HEK293 (cell line): ENCODE results near the gene SNX33.

Experiments
- CTCF ChIA-PET: fragments of 350-600 bp; formaldehyde crosslinking; extraction: SDS; loops from one replicate; lab custom pipeline; 2021; ENCODE audit warnings: antibody characterized with exemption; lab: Yijun Ruan, JAX
- POLR2A ChIA-PET: fragments of 300-600 bp; formaldehyde crosslinking; extraction: SDS; loops from one replicate; lab custom pipeline; 2020; ENCODE audit warnings: antibody characterized with exemption, inconsistent platforms; lab: Yijun Ruan, JAX
- H3K27ac ChIP-seq: fragments of 200-500 bp; sonication (Bioruptor generic); 2 replicates; pipeline ENCODE4 v1.5.1; 2014; ENCODE audit warnings: low read depth, low read length, control low read depth, inconsistent platforms; ENCODE audit errors: extremely low read depth
- H3K36me3 ChIP-seq, 2 experiments: fragments of 200-500 bp in 1 of 2; sonication (Bioruptor generic) in 1 of 2; 1 replicate in 1 of 2; 2 replicates in 1 of 2; pipeline ENCODE4 v1.5.1; 2014 to 2017; ENCODE audit warnings: inconsistent platforms in 2 of 2, low read length in 2 of 2; ENCODE audit not compliant: control insufficient read depth in 2 of 2, insufficient read depth in 1 of 2
- H3K4me1 ChIP-seq: fragments of 200-500 bp; sonication (Bioruptor generic); 2 replicates; pipeline ENCODE4 v1.5.1; 2014; ENCODE audit warnings: mild to moderate bottlenecking, low read length, inconsistent platforms; ENCODE audit not compliant: control insufficient read depth, insufficient read depth
- H3K4me3 ChIP-seq: 2 replicates; pipeline ENCODE4 v1.5.1; 2011; ENCODE audit warnings: low read depth, mild to moderate bottlenecking, control low read depth, low read length, moderate library complexity
- H3K9me3 ChIP-seq: fragments of 200-500 bp; sonication (Bioruptor generic); 2 replicates; pipeline ENCODE4 v1.5.1; 2014; ENCODE audit warnings: low read depth, low read length, inconsistent platforms; ENCODE audit not compliant: control insufficient read depth, insufficient read depth
- SP2 ChIP-seq: fragments of 450-650 bp; formaldehyde crosslinking; IDR thresholded peaks from 2 replicates; pipeline ENCODE4 v1.5.1; 2016; ENCODE audit warnings: missing biosample characterization, missing genetic modification characterization
- ZNF112 ChIP-seq: fragments of 450-650 bp; formaldehyde crosslinking; IDR thresholded peaks from 2 replicates; pipeline ENCODE4 v1.5.0; 2017; ENCODE audit warnings: missing biosample characterization, missing genetic modification characterization
- ZNF114 ChIP-seq: fragments of 450-650 bp; formaldehyde crosslinking; IDR thresholded peaks from 2 replicates; pipeline ENCODE4 v1.5.0; 2017; ENCODE audit warnings: missing biosample characterization, missing genetic modification characterization
- ZNF133 ChIP-seq: fragments of 450-650 bp; formaldehyde crosslinking; IDR thresholded peaks from 2 replicates; pipeline ENCODE4 v1.5.1; 2016; ENCODE audit warnings: missing biosample characterization, missing genetic modification characterization
- ZNF138 ChIP-seq: fragments of 450-650 bp; formaldehyde crosslinking; IDR thresholded peaks from 2 replicates; pipeline ENCODE4 v1.5.1; 2016; ENCODE audit warnings: missing biosample characterization, missing genetic modification characterization, borderline replicate concordance
- ZNF148 ChIP-seq: fragments of 450-650 bp; formaldehyde crosslinking; IDR thresholded peaks from 2 replicates; pipeline ENCODE4 v1.5.0; 2017; ENCODE audit warnings: missing biosample characterization, missing genetic modification characterization, borderline replicate concordance
- ZNF175 ChIP-seq: fragments of 450-650 bp; formaldehyde crosslinking; IDR thresholded peaks from 2 replicates; pipeline ENCODE4 v1.5.1; 2016; ENCODE audit warnings: missing biosample characterization, missing genetic modification characterization
- ZNF214 ChIP-seq: fragments of 450-650 bp; formaldehyde crosslinking; IDR thresholded peaks from 2 replicates; pipeline ENCODE4 v1.5.1; 2017; ENCODE audit warnings: missing biosample characterization, mild to moderate bottlenecking, missing genetic modification characterization, borderline replicate concordance
- ZNF274 ChIP-seq, 2 experiments: fragments of 200-500 bp in 1 of 2; fragments of 450-650 bp in 1 of 2; sonication (Bioruptor generic) in 1 of 2; formaldehyde crosslinking in 1 of 2; IDR thresholded peaks; 2 replicates each; pipeline versions ENCODE4 v1.5.1 to v1.6.1; 2014 to 2016; ENCODE audit warnings: borderline replicate concordance in 1 of 2, inconsistent platforms in 1 of 2, low read length in 1 of 2, missing biosample characterization in 1 of 2, missing genetic modification characterization in 1 of 2
- ZNF280D ChIP-seq: fragments of 450-650 bp; formaldehyde crosslinking; IDR thresholded peaks from 2 replicates; pipeline ENCODE4 v1.5.1; 2016; ENCODE audit warnings: missing biosample characterization, missing genetic modification characterization
- ZNF292 ChIP-seq: fragments of 450-650 bp; formaldehyde crosslinking; IDR thresholded peaks from 2 replicates; pipeline ENCODE4 v1.5.1; 2016; ENCODE audit warnings: low read depth, missing biosample characterization, missing genetic modification characterization, borderline replicate concordance
- ZNF433 ChIP-seq: fragments of 450-650 bp; formaldehyde crosslinking; IDR thresholded peaks from 2 replicates; pipeline ENCODE4 v1.5.1; 2016; ENCODE audit warnings: missing biosample characterization, missing genetic modification characterization, low read depth
- ZNF558 ChIP-seq: fragments of 450-650 bp; formaldehyde crosslinking; IDR thresholded peaks from 2 replicates; pipeline ENCODE4 v1.5.1; 2016; ENCODE audit warnings: missing biosample characterization, missing genetic modification characterization
- ZNF629 ChIP-seq: fragments of 450-650 bp; formaldehyde crosslinking; IDR thresholded peaks from 2 replicates; pipeline ENCODE4 v1.5.1; 2017; ENCODE audit warnings: missing biosample characterization, missing genetic modification characterization

SNX33 gene

GRCh38 chr15:75669879-75670212 is 22.1 kb downstream of the SNX33 start:
- no peak overlapping the region for H3K4me3 ChIP-seq
- CTCF ChIA-PET: no interaction called here
- H3K4me1 ChIP-seq: peaks cover 10% of the 10 kb centered on the region
- H3K27ac ChIP-seq: no peak overlapping the region
- TF ChIP-seq ZNF629 (tag by site-specific recombination) (no peak), ZNF133 (tag by site-specific recombination) (no peak), ZNF112 (no peak), ZNF433 (tag by site-specific recombination) (no peak), ZNF280D (tag by site-specific recombination) (no peak), ZNF138 (tag by site-specific recombination) (no peak), ZNF148 (tag by site-specific recombination) (no peak), ZNF214 (no peak), ZNF558 (tag by site-specific recombination) (no peak), ZNF292 (tag by site-specific recombination) (no peak), ZNF114 (no peak), ZNF274 (IDR thresholded peaks at IDR 0.05; ENCODE audit: low read length) (no peak), ZNF274 (tag by site-specific recombination; IDR thresholded peaks at IDR 0.05; ENCODE audit: borderline replicate concordance) (no peak)
- POLR2A ChIA-PET: interaction anchor here (1.5 kb wide), 1 partner anchor 8 kb away, joined by 3 read pairs; no protein-coding TSS in a partner anchor
- H3K36me3 ChIP-seq: no peaks in the 10 kb centered on the region
- H3K9me3 ChIP-seq: no peaks in the 10 kb centered on the region

- CTCF ChIA-PET: interaction anchor here (1.0 to 2.2 kb wide), 7 partner anchors 10 to 304 kb away, joined by 3 to 19 read pairs (median 4); partner anchors contain the start of genes IMP3, MAN2C1 and SNX33
- H3K27ac ChIP-seq: peak overlapping the region; percentile 36; the same call in 1 of the 2 replicates
- H3K4me1 ChIP-seq: peaks cover 10% of the 10 kb centered on the region
- H3K4me3 ChIP-seq: no peak overlapping the region
- H3K36me3 ChIP-seq: no peaks in the 10 kb centered on the region
- POLR2A ChIA-PET: interaction anchor here (0.6 to 3.7 kb wide), 9 partner anchors 11 to 649 kb away, joined by 3 to 36 read pairs (median 8); partner anchors contain the start of genes IMP3, MAN2C1, PPCDC and SIN3A
- TF ChIP-seq ZNF175 (tag by site-specific recombination) (no peak), SP2 (tag by site-specific recombination) (peak; percentile 8; the same call in 1 of the 2 replicates)
- no peaks in the 10 kb centered on the region for H3K9me3 ChIP-seq
These were observed 24.3 kb downstream of the SNX33 start for GRCh38 chr15:75671730-75672602.
